Measurements from ENCODE around the gene BACE2. TPM values are rescaled to one million over a fixed set of nuclear protein-coding genes. Genes with fewer than 3 reads are reported as not detected.

BACE2 gene
- total and polyA plus RNA-seq, 2 of the 13 experiments (the other 11 are each of a cell fraction or from before 2014, with no cell fraction given) = 0.07 to 0.11 TPM

GRCh38 chr21:41124641-41125201, 43.2 kb upstream of the BACE2 start:
- Histone ChIP-seq H3K27me3 (ENCODE audit: control insufficient read depth in 1 of 2, insufficient read depth in 2 of 2, low read length in 2 of 2) (peaks cover 0 to 8% of the 10 kb centered on the region in 2 experiments; a peak in 3 of 5 replicates), H3K79me2 (ENCODE audit: insufficient read depth, low read length) (no peaks in the 10 kb centered on the region), H3K4me1 (ENCODE audit: insufficient read depth, low read length) (no peaks in the 10 kb centered on the region), H3K27ac (ENCODE audit: extremely low read length, insufficient read depth, low read length) (no peak overlapping the region), H2AFZ (ENCODE audit: low read length) (no peak overlapping the region), H3K9ac (ENCODE audit: insufficient read depth, low read depth, low read length) (no peak overlapping the region), H3K36me3 (replicated peaks in 1 of 2; ENCODE audit: control insufficient read depth in 1 of 2, insufficient read depth in 2 of 2, low read length in 2 of 2) (no peaks in the 10 kb centered on the region), H3K9me3 (ENCODE audit: low read length) (no peaks in the 10 kb centered on the region), H3K4me2 (ENCODE audit: low read depth, low read length) (no peak overlapping the region), H4K20me1 (ENCODE audit: insufficient read depth, low read length) (no peaks in the 10 kb centered on the region), H3K4me3 (replicated peaks in 1 of 3; ENCODE audit: insufficient read depth in 1 of 3, low read depth in 2 of 3, low read length in 3 of 3) (no peak overlapping the region)
- DNase-seq (ENCODE audit: low spot score) (no peak), FAIRE-seq (no peak), ATAC-seq (no peak)
- TF ChIP-seq ZNF615 (CRISPR knock-in tag; IDR thresholded peaks at IDR 0.05; ENCODE audit: borderline replicate concordance) = no peak
- TF ChIP-seq ZNF782 (CRISPR knock-in tag; IDR thresholded peaks at IDR 0.05; ENCODE audit: borderline replicate concordance) = no peak
- no peak for TF ChIP-seq FOXP1 (IDR thresholded peaks at IDR 0.05)
- no peak for TF ChIP-seq FOXP1 (CRISPR knock-in tag; IDR thresholded peaks at IDR 0.05)
- TF ChIP-seq IKZF4 (CRISPR knock-in tag; IDR thresholded peaks at IDR 0.05; ENCODE audit: borderline replicate concordance, low read depth, not compliant biosample characterization) = no peak
- no peak for TF ChIP-seq ZNF558 (CRISPR knock-in tag; IDR thresholded peaks at IDR 0.05; ENCODE audit: borderline replicate concordance)
- TF ChIP-seq CCAR2 (optimal IDR thresholded peaks at IDR 0.05; ENCODE audit: low read depth, low read length) = no peak
- TF ChIP-seq, protein P1, sequence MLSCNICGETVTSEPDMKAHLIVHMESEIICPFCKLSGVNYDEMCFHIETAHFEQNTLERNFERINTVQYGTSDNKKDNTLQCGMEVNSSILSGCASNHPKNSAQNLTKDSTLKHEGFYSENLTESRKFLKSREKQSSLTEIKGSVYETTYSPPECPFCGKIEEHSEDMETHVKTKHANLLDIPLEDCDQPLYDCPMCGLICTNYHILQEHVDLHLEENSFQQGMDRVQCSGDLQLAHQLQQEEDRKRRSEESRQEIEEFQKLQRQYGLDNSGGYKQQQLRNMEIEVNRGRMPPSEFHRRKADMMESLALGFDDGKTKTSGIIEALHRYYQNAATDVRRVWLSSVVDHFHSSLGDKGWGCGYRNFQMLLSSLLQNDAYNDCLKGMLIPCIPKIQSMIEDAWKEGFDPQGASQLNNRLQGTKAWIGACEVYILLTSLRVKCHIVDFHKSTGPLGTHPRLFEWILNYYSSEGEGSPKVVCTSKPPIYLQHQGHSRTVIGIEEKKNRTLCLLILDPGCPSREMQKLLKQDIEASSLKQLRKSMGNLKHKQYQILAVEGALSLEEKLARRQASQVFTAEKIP (CRISPR knock-in tag; IDR thresholded peaks at IDR 0.05; ENCODE audit: borderline replicate concordance) = no peak
- TF ChIP-seq REPIN1 (CRISPR knock-in tag; IDR thresholded peaks at IDR 0.05; ENCODE audit: borderline replicate concordance, low read depth) = no peak
- TF ChIP-seq ZNF766 (CRISPR knock-in tag; IDR thresholded peaks at IDR 0.05; ENCODE audit: borderline replicate concordance) = no peak
- no peak for TF ChIP-seq ZNF10 (CRISPR knock-in tag; IDR thresholded peaks at IDR 0.05; ENCODE audit: borderline replicate concordance, low read depth)
- no peak for TF ChIP-seq ZNF747 (CRISPR knock-in tag; IDR thresholded peaks at IDR 0.05; ENCODE audit: borderline replicate concordance)
- TF ChIP-seq HDAC1 (CRISPR knock-in tag; IDR thresholded peaks at IDR 0.05) = no peak
- no peak for TF ChIP-seq MYC (CRISPR knock-in tag; IDR thresholded peaks at IDR 0.05; ENCODE audit: borderline replicate concordance)
- TF ChIP-seq MAF1 (CRISPR knock-in tag; IDR thresholded peaks at IDR 0.05; ENCODE audit: borderline replicate concordance) = no peak
- CTCF ChIA-PET (ENCODE audit: low intra/inter-chr PET ratio, low total read pairs) = no interaction called here
- BruUV-seq (replicated peaks) = no TSS peak
- in situ Hi-C loops (cut with HindIII; ENCODE audit: extremely low pct_ligation_motif_present, low pct_unique_long_range_greater_than_20kb) = no loop called here
- POLR2A ChIA-PET = no interaction called here
- intact Hi-C loops (cut with micrococcal nuclease; ENCODE audit: unreplicated experiment) = no loop called here
- WGBS (ENCODE audit: low lambda C conversion rate) = 22% methylated on average over 13 of the region's 13 CpGs
